HG02642 (cell line): ENCODE data around the gene ATF3.
A peak's percentile ranks its signal among the peaks of the same experiment; 100 is the strongest.

ENCODE experiments used
- ATAC-seq: cut with Tn5 transposase; IDR thresholded peaks from one replicate; pipeline ENCODE4 v1.9.1; 2021; ENCODE audit warnings: mild to moderate bottlenecking; ENCODE audit not compliant: unreplicated experiment, poor library complexity

ATF3 gene

GRCh38 chr1:212607913-212608391, 609 bp upstream of the ATF3 start:
- peak; percentile 11 for ATAC-seq

DNA sequence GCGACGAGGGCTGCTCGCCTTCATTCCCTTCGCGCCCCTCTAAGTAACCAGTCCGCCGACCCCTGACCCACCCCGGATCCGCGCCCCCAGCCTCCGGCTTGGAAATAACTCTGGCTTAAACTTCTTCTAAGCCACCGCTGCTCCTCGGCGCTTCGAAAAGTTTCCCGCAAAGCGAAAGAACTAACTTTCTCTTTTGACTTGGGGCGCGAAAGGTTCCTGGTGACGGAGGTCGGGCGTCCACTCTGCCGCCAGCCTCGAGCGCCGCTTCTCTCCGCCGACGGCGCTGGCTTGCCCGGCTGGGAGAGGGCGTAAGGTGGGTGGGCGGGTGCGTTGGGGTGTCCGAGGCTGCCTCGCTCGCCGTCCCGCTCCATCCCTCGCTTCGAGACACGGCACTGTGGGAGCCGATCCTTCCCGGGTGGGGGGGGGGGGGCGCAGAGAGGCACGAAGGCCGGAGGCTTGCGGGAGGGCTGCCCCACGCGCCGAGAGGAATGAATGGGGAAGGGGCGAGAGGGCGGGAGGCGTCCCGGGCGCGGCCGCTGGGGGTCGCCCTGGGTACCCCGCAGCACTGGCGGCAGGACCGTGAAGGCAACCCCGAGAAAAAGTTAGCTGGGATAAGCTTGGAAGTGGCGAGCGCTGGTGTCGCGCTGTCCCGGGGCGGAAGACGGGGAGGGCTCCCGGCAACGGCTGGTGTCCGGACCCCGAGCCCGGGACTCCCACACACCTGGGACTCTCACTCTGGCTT, 569 bp downstream of the ATF3 start:
- peak; percentile 12 for ATAC-seq

DNA sequence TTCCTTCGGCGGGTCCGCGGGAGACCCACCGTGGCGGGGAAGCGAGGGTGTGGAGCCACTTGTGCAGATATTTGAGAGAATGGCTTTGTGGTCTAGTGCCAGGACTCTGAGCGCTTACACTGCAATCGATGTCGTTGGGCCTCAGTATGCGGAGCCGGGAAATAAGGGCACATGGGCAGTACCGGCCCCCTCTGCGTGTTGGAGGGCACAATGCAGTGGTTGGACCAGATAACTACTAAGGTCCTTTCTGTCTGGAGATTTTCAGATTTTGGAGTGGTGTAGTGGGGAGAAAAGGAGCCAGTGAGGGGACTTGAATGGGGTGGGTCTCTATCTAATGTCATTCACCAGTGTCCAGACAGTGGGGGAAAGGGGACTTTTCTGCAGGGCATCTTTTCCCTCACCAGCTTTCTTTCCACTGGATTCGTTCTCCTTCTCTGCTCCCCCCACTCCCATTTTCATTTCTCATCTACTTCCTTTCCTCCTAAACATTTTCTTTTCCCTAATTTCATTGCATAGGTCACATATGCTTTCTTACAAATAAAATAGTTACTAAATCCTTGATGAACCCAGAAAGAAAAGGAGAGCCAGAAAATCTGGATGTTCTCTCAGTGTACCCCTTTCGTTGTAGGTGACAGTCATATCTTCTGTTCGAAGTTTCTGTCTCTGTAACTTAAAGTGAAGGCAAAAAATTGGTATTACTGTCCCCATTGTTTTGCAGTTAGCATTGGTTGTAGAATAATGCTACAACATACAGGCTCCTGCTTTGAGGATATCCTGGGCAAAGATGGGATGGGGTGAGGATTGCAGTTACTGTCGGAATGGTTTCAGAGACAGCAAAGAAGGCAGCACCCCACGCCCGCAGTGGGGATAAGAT, 1.4 kb downstream of the ATF3 start:
- no peak for ATAC-seq

DNA sequence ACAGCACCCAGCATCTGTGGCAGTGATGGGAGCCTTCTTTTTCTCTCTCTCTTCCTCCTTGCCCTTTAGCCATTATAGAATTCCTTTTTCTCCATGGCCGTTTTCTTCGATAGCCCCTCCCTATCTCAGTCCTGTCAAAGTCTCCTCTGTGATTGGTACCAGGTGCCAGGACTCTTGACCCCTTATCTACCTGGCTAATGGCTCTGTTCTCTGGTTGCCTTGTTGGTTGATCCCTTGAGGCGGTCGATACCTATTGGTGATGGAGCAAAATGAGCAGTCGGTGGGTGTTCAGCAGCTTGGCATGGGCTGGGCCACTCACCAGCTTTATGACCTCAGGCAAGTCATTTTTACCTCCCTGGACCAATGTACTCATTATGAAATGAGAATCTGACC, 2.0 kb downstream of the ATF3 start:
- no peak for ATAC-seq

DNA sequence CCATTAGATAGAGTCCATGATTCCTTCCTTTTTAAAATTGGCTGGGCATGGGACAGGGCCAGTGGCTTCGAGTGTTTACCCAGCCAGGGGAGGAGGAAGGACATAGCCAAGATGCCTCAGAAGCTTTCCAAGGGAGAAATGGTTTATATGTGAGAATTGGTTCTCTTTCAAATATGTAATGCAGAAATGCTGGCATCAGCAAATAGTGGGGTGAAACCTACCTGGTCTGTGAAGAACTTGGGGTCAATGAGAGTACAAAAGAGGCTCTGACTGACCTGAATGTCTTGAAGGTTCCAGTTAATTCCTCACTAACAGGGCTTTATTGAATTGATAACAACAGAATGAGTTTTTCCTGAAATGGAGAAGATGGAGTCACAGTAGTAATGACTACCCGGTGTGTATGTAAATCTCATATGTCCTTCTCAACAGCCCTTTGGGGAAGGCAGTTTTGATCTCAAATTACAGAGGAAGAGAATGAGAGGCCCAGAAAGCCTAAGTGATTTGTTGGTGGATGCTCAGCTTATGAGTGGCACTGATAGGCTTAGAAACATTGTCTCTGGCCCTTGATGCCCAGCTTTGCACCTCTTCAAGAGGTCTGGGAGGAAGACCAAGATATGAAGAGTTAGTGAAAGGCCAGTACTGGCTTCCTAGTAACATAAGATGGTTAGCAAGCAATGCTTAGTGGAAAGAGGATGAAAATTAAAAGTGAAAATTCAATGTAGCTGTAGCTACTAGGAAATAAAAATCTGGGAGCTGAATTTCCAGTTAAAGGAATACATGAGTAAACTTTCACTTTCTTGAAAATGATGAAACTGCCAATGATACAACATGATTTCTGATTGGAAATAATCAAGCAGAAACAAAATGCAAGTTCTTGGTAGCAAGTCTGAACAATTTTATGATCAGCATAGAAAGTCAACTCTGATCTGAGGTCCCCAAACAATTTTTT, 2.7 kb downstream of the ATF3 start:
- ATAC-seq: no peak

DNA sequence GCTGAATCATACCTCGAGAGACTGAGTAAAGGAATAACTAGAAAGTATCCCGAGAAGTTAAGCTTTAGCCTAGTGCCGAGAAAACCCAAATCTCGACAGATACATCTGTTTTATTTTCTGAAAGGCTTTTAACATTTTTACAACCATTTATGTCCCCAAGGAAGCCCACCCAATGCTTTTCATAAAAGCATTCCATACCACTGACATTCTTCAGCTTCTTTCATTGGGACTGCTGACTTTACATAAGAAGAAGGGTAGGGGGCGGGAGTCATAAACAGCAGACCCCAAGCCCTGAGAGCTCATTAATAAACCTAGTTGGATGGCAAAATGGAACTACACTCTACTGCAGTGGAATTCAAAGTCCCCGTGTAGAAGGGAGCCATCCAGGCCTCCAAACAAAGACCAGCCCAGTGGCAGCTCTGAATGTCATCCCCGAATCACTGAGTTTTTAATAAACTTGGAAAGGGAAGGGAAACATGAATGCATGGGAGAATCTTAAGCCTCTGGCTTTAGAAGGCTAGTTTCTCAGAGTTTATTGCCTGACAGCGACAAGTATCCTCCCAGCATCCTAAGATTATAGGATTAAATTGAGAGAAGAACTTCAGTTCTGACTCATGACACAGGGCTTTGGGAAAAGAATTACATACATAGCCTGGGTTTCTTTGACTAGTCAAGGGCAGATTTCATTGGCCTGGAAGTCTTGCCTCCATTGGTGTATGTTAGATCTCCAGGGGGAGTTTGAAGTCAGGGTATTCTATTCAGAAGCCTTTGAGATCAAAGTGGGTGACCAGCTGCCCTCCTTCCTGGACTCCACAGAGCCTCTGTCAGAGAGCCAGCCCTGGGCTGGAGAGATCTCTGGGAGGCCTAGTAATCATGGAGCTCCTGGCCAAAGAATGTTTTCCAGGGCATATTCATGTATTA, 3.7 kb downstream of the ATF3 start:
- ATAC-seq: no peak

DNA sequence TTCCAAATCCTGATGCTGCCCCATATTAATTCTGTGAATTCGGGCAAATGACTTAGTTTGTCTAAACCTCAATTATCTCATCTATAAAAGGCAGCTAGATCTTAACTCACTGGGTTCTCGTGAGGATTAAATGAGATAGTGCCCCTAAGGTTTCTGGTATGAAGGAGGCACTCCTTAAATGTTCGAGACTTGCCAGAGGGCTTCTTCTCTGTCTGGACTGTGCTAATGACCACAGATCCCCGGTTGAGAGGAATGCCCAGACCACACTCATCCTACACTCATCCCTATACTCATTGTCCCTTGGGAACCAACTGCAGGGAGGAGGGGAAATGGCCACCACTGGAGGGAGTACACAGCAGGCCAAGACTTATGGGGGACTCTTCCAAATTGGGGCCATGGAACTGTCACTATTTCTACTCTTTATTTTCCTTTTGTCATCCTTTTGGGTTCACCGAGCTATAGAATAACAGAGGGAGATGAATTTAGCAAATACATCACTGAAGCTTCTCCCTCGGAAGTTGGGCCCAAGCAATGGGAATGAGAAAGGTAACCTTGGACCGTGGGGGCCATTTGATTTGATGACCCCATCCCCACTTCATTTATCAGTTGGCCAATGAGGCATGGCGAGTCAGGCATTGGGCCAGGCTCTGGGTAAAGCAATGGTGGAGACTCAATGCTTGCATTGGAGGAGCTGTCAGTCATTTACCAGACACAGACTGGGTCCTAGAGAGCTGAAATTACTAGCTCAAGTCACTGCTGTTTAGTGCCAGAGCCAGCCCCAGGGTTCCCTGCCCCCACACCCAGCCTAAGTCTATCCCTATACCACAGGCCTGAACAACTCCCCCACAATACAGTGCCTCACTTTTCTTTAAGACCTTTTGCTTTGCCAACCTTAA, 5.1 kb downstream of the ATF3 start:
- ATAC-seq: no peak

- ATAC-seq: no peak
Measured at GRCh38 chr1:212614453-212615200, 6.1 kb downstream of the ATF3 start.

DNA sequence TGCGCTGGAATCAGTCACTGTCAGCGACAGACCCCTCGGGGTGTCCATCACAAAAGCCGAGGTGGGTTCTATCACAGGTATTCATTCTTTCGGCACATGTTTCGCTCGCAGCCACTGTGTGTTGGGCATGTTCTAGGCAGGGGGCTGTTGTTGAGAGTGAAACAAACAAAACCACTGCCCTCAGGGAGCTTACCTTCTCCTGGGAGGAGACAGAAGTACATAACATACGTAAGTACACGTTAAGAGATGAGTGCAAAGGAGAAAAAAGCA, 6.6 kb downstream of the ATF3 start:
- no peak for ATAC-seq

DNA sequence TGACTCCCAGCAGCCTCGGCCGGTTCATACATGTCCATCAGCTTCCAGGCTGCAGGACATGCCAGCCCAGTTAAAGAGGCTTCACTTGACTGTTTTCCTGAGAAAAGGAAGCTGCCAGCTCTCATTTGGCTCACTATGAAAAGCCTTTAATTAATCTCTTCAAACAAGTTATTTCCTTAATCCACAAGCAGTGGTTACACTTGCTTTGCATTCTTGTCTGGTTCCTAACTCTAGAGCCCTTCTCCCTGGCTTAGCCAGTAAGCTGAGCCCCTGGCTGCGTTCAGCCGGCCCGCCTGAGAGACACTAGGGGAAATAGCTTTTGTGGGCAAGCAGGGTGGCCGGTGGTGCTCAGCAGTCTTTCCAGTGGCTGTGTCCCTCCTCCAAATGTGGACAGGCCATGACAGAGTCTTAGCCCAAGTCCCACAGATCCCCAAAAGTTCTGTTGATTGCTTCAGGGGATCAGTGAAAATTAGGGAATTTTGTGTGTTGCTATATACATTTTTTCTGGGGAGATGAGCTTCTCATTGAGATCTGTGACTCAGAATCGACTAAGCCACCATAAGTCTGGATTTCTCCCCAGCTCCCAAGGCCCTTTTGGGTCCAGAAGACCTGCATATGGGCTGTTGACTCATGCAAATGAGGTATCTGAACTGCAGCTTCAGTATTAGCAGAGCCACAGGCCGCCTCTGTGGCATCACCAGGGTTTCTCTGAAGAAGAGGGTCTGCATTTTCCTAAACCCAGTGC, 10.1 kb downstream of the ATF3 start:
- ATAC-seq: no peak

DNA sequence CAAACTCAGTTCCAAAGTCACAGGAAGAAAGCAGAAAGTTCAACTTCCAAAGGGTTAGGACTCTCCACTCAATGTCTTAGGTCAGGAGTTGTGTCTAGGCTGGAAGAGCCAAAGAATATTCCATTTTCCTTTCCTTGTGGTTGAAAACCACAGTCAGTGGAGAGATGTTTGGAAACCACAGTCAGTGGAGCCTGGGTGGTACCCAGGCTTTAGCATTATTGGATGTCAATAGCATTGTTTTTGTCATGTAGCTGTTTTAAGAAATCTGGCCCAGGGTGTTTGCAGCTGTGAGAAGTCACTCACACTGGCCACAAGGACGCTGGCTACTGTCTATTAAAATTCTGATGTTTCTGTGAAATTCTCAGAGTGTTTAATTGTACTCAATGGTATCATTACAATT, 11.7 kb downstream of the ATF3 start:
- no peak for ATAC-seq

- ATAC-seq: no peak
Measured at GRCh38 chr1:212621043-212621948, 12.7 kb downstream of the ATF3 start.

DNA sequence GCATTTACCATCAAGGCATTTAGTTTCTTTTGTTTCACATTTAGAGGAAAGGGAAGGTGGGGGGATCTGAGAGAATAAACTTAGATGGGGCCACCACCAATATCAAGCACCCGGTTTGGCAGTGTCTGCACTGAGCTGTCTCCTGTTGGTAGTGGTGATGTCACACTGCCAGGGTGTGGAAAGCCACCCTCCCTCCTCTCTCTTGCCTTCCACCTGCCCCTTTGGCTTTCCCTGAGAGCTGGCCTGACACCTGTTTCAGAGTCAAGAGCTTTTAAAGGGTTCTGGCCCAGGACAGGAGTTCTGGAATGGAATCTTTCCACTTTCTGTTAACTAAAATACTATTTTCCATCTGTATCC, 13.4 kb downstream of the ATF3 start:
- no peak for ATAC-seq

DNA sequence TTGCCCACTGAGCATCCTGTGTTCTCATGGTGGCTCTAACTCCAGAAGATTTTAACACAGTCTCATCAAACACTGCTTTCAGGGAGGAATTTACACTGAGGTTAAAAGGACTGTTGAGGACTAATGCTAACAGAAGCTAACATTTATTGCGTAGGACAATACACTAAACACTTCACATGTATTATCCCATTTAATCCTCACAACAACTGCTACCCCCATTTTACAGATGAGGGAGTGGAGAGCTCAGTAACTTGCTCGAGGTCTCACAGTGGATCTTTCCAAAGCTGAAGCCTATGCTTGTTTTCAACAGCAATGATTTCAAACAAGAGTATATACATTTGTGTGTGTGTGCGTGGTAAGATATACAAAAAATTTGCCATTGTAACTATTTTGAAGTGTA, 13.9 kb downstream of the ATF3 start:
- no peak for ATAC-seq

DNA sequence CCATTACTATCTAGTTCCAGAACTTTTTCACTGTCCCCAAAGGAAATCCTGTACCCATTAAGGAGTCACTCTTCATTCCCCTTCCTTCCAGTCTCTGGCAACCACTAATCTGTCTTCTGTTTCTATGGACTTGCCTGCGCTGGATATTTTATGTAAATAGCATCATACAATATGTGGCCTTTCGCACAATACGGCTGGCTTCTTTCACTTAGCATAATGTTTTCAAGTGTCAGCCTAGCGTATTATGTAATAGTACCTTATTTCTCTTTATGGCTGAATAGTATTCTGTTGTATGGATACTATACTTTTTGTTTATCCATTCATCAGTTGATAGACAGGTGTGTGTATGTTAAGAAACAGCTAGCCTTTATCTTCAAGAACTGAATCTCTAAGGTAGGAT, 14.3 kb downstream of the ATF3 start:
- ATAC-seq: no peak

DNA sequence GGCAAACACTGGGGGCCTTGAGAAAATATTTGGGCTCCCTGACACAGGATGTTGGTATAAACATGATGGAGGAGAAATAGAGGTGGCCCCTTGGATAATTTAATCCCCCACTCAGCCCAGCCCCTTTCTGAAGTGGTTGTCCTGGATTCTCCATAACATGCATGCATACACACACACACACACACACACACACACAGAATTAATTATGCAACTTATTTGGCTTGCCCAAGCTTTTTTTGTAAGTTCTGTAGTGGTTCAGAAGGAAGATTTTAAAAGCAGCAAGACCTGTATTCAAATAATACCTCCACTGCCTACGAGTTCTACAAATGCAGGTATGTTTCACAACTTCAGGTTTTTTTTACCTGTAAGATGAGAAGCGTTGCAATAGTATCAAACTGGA, 15.0 kb downstream of the ATF3 start:
- ATAC-seq: no peak
